ENCODE data around the gene VIPAS39.
"Not testable (repeated sequence)": the region's sequence is repeated elsewhere in the genome, so short reads cannot be mapped to it uniquely, and the experiment has no call there.

Gene VIPAS39

DNA sequence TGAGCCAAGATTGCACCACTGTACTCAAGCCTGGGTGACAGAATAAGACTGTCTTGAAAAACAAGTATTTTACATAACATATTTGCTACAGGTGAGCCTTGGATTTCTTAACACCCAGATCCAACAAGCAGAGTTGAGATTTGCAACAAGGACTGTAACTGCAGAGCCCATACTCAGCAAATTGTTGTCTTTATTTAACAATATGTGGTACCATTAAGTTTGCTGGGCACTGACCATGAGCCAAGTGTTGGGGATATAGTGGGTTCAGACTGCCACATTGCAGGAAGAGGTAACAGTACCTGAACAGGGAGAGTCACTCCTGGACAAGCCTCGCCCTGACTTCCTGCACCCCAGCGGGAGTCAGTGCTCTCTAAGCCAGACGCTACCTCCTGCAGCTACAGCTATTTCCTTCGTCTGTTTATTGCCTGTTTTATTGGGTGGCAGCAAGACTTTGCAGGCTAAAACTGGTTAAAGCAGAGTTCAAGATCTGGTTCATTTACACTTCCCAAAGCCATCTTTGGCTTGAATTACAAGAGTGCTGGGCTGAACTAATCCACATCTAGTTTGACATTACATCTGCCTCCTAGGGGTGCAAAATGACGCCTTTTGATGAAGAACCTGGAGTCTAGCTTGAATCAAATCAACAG, 12.9 kb upstream of the VIPAS39 start:
- no peak for DNase-seq (ENCODE audit: low spot score)

DNA sequence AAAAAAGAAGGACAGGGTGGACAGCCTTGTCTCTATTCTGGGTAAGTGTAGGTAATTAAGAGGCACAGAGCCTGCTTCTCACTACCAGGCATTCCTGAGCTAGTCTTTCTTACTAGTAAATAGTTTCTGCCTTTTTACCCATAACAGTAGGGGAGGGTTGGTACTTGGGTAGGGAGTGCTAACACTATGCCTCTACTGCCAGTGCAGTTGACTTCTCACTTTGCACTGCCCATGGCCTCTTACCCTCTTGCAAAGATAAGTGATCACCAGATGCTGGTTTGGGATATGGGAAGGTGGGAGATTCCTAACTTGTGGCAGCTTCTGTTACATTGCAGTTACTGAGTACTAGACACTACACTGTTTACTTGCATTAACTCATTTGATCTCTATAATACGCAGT, 12.1 kb upstream of the VIPAS39 start:
- no peak for DNase-seq (ENCODE audit: low spot score)

DNA sequence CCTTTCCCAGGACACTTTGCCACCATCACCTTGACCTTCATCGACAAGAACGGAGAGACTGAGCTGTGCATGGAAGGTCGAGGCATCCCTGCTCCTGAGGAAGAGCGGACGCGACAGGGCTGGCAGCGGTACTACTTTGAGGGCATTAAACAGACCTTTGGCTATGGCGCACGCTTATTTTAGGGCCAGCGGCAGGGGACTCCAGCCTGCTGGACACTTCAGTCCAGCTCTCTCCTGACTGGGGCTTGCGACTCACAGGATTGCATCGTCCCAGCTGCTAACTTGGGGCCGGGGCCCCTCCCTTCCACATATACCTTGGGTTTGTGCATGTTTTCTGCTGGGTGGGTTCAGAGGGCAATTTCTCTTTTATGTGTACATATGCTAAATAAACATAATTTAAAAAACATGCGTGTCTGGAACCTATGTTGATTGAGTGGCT, 11.7 kb upstream of the VIPAS39 start:
- DNase-seq (ENCODE audit: low spot score) = no peak

DNA sequence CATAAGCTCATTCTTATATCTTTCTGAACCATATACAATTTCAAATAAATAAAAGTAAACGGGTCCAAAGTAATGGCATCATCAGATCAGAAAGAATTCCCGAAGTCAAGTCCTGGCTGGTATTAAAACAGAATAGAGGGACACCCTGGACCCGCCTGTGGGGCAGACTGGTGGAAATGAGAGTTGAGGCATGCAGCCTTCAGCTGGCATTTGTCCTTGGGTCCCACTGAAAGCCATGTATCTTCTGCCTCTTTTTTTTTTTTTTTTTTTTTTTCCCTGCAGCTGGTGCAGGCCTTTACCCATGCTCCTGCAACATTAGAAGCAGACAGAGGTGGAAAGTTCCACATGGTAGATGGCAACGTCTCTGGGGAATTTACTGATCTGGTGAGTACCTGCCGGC, 10.4 kb upstream of the VIPAS39 start:
- no peak for DNase-seq (ENCODE audit: low spot score)

DNA sequence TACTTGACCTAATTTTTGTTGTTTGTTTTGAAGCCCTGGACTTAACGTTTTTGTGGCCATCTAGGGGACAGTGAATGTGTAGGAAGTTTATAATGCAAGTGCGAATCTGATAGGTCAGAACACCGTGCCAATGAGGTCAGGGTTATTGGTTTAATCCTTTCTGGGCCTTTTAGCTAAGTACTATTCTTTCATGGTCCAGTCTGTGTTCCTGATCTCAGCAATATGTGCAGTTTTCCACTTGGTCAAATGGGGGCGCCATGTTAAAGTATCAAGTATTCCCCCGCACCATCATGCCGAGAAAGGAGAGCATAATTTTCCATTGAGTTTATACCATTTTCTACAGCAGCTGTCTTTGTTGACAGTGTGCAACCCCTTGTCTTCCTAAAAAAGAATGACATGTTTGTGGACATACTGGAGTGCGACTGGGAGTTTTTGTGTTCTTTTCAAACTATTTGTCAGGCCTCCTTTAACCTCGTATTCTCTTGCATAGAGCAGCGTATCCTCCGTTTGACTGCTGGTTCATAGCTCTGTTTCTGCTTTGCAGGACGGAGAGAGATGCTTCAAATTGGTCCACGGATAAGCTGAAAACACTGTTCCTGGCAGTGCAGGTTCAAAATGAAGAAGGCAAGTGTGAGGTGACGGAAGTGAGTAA, 1.8 kb upstream of the VIPAS39 start:
- DNase-seq (ENCODE audit: low spot score) = peak; percentile 62

DNA sequence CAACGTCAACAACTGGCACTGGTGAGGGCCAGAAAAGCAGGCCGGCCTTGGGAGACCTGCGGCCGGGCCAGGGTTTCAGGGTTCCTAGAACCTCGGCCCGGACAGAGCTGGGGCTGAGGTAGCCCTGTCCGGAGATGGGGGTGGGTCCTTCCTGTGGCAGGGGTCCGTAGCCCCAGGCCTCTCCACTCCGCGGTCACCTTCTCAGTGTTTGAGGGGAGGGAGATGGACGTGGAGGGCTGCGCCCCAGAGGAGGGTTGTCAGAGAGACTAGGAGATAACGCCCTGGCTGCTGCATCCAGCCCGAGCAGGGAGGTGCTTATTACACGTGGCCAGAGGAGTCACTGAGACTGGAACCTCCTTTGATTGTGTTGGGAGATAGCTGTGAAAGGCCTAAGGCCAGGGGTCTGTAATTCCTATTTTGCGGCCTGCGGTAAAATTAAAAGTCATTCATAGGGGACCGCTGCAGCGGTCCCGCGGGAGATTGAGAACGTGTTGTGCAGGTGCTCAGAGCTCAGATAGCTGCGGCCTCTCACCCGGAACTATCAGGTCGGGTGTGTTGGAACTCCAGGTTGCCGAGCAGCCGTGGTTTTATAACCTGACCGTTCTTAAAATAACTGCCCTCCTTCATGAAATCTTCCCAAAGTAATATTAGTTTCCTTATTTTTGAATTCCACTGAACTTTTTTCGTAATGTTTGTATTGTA, 999 bp upstream of the VIPAS39 start:
- no peak for DNase-seq (ENCODE audit: low spot score)

DNA sequence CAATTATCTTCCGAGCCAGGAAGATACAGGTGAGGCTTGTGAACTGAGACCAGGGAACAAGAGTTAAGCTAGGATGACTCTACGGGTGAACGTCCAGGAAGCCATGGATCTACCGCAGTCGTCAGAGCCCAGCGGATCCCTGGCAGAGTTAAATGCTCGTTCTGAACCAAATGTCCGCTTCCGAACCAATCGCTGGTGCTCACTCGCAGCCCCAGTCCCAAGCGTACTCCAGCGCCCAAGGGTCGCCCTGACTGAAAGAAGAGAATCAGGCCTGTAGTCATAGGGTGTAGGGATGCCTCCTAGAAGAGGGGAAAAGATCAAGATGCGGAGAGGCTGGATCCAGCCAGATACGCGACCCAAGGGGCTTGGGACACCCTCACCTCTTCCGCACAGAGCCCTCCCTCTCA, 283 bp downstream of the VIPAS39 start:
- no peak for DNase-seq (ENCODE audit: low spot score)

DNA sequence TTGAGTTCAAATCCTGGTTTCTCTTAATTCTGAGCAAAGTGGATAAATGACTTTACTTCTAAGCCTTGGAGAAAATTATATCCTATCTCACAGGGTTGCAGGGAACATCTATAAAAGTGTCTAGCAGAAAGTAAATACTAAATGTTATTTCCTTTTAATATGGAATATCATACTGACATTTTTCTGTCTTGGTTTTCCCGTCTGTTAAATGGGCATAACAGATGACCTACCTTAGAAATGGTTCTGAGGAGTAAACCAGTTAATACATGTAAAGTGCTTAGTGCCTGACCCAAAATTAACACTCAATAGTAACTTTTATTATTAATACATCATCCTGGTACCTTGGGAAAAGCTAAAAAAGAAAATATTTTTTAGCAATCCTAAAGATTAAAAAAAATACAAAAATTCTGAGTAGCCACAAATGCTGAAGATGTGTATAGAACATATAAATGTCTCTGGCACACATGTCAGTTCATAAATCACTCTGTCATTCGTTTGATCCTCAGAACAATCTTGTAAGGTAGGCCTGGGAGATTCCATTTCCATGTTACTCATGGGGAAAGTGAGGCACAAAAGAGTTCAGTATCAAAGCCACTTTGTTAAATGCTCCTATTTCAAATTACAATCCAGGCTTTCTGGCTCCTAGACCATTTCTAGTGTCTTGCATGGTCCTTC, 1.3 kb downstream of the VIPAS39 start:
- DNase-seq (ENCODE audit: low spot score) = no peak

DNA sequence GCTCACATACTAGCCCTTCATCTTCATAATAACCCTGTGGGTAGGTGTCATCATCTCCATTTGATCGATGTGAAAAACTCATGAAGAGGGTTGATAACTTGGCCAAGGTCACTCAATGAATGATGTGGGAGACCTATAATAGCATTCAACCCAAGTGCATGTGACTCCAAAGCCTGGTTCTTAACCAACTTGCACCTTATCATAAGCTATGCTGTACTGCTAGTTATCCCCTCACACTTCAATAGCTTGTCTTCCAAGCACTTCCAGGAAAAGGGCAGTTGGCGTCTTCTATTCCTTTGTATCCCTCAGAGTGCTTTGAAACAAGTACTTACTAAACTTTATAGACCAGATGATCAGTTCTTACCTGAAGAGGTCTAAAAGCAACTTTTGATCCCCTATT, 15.2 kb downstream of the VIPAS39 start:
- no peak for DNase-seq (ENCODE audit: low spot score)

DNA sequence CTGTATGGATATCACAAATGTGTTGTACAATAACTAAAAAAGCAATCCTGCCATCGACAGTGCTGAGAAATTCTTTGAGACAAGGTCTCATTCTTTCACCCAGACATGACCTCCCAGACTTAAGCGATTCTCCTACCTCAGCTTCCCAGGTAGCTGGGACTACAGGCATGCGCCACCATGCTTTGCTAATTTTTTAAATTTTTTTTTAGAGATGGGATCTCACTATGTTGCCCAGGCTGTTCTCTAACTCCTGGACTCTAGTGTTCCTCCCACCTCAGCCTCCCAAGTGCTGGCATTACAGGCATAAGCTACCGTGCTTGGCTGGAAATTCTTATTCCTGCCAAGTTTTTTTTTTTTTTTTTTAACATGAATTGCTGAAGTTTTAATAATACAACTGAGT, 17.5 kb downstream of the VIPAS39 start:
- no peak for DNase-seq (ENCODE audit: low spot score)

DNA sequence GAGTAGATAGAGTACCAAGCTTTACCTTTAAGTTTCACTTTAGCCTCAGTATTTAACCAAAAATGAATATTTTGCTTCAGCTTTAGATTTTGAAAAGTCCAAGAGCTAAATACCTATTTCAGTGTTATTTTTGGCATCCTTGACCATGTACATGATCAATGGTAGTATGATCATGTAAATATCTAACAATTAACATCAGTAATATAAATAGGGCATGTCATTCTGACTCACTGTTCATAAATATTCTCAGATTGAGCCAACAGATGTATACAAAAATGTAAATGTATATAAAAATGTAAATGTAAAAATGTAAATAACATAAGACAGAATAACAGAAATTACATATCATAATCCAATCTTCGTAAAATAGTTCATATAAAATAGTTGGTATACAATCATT, 18.8 kb downstream of the VIPAS39 start:
- DNase-seq (ENCODE audit: low spot score) = no peak

DNA sequence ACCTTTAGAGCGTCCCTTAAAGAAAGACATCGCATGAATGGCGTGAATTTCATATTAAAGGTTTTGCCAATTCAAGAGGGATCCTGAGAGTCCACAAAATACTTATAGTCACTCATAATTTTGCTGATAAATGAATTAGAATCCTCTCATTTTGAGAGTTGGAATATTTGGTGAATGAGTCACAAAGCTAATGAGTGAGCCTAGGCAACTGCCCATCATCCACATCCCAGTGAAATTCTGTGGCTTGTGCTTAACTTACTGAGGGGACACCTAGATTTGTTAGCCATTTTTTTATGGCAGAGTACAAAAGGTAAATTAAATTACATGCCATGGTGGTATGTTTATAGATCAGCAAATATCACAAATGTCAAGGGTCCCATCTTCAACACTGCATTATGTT, 21.4 kb downstream of the VIPAS39 start:
- DNase-seq (ENCODE audit: low spot score) = no peak

DNA sequence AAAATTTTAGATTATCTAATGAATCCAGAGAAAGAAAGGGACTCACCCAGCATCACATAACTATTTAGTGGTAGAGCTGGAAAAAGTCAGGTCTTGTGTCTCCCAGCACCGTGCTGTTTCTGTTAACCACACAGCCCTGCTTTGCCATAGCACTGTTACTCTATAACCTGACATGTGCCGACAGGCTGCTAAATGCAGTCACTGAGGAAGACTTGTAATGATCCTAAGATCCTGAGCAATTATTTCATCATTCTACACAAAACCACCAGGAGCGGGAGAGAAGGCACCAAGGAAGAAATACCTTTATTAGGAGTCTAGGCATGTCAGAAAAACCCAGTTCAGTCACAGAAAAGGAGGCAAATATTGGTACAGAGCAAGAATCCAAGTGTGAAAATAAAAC, 31.0 kb downstream of the VIPAS39 start:
- DNase-seq (ENCODE audit: low spot score) = no peak

DNA sequence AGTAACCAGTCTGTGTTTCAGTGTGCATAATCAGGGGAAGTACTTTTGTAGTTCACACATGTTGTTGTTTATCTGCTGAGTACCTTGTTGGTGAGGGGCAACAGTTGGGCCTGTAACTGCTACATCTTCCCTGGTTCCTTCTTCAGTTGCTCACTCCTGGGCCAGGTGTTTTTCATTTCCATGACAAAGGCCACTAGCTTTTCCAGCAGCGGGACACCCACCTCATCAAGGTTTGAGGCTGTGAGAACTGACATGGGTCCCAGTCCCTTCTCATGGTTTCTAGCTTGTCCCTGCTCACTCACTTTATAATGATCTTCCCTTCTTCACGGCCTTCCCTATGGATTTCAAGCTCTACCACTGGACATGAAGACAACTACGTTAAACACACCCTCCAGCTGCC, 32.5 kb downstream of the VIPAS39 start:
- DNase-seq (ENCODE audit: low spot score) = no peak

DNA sequence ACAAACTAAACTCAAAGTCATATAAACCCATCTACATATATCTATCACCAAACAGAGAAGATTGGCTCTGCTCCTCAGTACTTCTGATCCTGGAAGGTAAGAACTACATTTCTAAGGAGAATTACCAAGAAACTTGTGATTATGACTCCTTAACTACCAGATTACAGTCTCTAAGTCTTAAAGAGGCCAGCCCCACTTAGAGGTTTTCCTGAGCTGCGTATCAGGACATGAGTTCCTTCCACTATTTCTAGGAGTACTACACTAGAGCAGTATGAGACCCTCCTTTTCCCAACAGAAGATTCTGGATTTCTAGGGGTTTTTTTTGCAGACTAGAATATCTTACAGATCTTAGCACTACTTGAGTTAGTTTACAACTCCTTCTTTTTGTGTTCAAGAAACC, 34.0 kb downstream of the VIPAS39 start, which contains the start of gene NOXRED1:
TSS of gene NOXRED1 (minus strand) at position 101 of the 400 bp plus-strand sequence. CDS start 634 bp downstream, outside the sequence.
- no peak for DNase-seq (ENCODE audit: low spot score)

DNA sequence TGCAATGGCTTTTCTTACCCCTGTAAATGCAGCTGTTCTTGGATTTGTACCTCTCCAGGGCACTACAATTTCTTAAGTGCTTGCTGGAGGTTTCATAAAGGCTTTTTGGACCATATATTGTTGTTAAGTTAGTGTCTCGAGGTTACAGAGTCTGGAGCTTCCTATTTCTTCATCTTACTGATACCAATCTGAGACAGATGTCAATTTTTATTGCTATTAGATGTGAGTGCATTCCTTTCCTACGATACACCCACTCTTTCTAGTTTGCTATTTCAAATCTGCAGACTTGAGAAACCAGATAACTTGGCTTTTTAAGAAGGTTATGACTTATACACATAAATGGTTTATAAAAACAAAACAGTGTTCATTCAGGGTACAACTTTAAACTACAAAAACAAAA, 36.2 kb downstream of the VIPAS39 start:
- DNase-seq (ENCODE audit: low spot score) = no peak

DNA sequence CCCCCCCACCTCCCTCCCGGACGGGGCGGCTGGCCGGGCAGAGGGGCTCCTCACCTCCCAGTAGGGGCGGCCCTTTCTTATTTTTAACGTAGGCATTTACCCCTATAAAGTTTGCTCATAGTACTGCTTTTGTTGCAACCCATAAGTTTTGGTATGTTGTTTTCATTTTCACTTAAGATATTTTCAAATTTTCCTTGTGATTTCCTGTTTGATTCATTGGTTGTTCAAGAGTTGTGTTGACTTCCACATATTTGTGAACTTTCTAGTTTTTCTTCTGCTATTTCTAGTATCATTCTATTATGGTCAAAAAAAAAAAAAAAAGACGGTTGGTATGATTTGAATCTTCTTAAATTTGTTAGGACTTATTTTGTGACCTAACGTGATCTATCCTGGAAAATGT, 40.6 kb downstream of the VIPAS39 start:
- no peak for DNase-seq (ENCODE audit: low spot score)

DNA sequence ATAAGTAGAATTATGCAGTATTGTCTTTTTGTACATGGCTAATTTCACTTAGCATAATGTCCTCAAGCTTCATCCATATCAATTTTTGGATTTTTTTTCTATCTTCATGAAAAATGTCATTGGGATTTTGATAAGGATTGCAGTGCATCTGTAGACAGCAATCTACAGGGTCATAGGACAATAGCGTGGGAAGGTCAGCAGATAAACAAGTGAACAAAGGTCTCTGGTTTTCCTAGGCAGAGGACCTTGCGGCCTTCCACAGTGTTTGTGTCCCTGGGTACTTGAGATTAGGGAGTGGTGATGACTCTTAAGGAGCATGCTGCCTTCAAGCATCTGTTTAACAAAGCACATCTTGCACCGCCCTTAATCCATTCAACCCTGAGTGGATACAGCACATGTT, 41.3 kb downstream of the VIPAS39 start:
- DNase-seq (ENCODE audit: low spot score) = not testable (repeated sequence)

DNA sequence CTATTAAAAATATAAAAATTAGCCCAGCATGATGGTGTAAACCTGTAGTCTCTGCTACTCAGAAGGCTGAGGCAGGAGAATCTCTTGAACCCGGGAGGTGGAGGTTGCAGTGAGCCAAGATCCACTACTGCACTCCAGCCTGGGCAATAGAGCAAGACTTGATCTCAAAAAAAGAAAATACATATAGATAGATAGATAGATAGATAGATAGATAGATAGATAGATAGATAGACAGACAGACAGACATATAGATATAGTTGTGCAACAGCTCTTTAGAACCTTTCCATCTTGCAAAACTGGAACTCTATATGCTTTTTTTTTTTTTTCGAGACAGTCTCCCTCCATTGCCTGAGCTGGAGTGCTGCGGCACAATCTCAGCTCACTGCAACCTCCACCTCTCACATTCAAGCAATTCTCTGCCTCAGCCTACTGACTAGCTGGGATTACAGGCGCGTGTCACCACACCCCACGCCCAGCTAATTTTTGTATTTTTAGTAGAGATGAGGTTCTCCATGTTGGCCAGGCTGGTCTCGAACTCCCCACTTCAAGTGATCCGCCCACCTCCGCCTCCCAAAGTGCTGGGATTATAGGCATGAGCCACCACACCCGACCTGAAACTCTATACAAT, 41.9 kb downstream of the VIPAS39 start:
- DNase-seq (ENCODE audit: low spot score) = not testable (repeated sequence)

DNA sequence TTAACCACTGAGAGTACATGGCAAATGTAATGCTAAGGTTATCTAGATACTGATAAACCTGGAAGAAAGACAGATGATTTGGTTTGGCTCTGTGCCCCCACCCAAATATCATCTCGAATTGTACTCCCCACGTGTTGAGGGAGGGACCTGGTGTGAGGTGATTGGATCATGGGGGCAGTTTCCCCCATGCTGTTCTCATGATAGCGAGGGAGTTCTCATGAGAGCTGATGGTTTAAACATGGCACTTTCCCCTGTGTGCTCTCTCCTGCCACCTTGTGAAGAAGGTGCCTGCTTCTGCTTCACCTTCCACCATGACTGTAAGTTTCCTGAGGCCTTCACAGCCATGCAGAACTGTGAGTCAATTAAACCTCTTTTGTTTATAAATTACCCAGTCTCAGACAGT, 48.3 kb downstream of the VIPAS39 start:
- no peak for DNase-seq (ENCODE audit: low spot score)

DNA sequence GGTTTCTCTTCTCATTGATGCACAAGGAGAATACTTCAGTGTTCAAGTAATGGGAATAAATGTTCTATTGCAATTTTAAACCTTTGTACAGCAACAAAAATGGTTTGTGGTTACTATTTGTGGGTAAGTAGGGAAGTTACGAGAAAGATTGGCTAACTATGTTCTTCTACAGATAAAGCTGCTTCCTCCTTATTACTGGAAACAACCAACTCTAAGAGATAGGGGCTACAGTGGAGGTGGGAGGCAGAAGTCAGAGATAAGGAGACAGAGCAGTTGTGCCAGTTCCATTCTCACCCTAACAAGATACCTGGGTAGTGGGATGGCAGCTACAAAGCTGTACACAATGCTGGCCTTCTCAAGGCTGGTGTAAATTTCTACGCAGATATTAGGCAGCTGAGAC, 50.2 kb downstream of the VIPAS39 start:
- DNase-seq (ENCODE audit: low spot score) = no peak

DNA sequence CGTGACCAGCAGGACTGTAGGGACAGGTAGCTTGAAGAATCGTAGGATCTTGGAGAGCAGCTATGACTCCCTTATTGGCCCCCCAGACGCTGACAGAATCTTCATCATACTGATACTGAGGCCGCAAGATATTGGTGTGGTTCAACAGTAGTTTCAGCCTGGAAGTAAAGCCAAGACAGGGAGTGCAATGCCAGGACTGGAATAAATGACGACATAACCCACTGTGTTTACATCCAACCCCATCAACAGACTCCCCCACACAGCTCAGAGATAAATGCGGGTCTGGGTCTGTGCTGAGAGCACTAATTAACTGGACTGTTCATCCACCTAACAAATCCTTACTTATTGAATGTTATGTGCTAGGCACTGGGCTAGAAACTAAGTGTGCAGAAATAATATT, 50.7 kb downstream of the VIPAS39 start:
- no peak for DNase-seq (ENCODE audit: low spot score)

All from AG08396 (cell line).